HG03469 (cell line): ENCODE results near the gene TPPP2.

ENCODE experiments used
- ATAC-seq: cut with Tn5 transposase; IDR thresholded peaks from one replicate; pipeline ENCODE4 v1.9.1; 2021; ENCODE audit warnings: mild to moderate bottlenecking, moderate library complexity, moderate number of reproducible peaks; ENCODE audit not compliant: unreplicated experiment

Gene TPPP2

DNA sequence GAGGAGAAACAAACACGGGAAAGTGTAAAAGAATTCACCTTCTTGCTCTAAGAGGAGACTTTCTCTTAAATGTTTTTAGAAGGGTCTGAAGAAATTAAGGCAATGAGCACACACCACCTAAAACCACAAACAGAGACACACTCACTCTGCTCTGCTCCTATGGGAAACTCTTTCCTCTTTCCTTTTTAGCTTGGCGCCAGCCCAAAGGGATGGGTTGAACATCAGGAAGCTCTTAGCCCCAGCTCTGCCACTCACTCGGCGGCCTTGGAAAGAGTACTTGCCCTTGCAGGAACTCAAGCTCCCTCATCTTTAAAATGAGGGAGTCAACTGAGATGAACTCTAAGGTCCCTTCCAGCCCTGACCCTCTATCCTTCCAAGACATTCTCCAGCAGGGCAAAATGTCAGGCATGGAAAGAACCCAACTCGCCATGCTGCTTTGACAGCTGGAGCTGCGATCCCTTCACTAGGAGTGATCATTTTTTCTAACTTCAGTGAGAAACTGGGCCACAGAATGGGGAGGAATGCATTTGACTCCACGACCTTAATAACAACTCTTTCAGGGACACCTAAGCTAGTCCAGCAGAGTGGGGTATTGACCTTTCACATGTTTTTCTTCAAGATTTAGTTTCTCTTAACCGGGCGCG, 26.6 kb downstream of the TPPP2 start:
- no peak for ATAC-seq

DNA sequence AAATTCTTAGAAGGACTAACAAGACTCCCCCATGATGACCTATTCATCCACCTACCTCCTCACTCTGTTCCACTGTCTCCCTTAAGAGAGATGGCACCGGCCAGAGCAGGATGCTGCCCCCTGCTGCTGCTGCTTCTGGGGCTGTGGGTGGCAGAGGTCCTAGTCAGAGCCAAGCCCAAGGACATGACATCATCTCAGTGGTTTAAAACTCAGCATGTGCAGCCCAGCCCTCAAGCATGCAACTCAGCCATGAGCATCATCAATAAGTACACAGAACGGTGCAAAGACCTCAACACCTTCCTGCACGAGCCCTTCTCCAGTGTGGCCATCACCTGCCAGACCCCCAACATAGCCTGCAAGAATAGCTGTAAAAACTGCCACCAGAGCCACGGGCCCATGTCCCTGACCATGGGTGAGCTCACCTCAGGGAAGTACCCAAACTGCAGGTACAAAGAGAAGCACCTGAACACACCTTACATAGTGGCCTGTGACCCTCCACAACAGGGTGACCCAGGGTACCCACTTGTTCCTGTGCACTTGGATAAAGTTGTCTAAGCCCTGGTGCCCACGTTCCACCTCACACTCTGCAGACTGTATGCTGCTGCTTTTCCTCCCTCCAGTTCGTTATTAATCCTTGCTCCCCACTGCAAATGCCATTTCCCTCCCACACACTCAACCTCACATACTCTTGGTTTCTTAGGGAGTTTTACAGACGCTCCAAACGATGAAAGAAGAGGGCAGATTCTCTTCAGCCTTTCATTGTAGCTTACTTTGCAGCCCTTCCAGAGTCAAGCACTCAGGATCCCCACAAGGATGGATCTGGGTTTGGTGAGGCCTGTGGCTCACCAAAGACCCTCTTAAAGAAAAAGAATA, 28.0 kb downstream of the TPPP2 start, which contains the start of gene RNASE8:
Gene RNASE8, plus strand, starts transcription at position 20 of the 873 bp plus-strand sequence. Its CDS starts 71 bp downstream, at position 91.
- no peak for ATAC-seq

- ATAC-seq, result no peak
Observed at GRCh38 chr14:21058903-21059302, 28.9 kb downstream of the TPPP2 start.

- no peak for ATAC-seq
Observed at GRCh38 chr14:21059842-21060613, 30.0 kb downstream of the TPPP2 start.

GRCh38 chr14:21060614-21061346, 30.8 kb downstream of the TPPP2 start:
- ATAC-seq, result no peak

DNA sequence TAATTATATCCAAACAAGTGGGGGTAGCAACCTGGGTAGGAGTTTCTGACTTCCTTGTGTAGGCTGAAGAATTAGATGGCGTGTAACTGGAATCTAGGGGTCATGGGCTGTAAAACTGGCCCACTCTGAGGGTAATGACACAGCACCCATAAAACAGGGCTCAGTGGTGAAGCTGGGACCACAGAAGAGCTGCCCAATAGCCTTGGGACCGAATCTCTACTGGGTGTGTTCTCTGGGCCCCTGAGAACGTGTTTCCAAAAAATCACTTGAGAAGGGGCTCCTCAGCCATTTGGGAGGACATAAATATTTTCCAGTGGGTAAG, 31.3 kb downstream of the TPPP2 start:
- ATAC-seq, result no peak

- ATAC-seq, result no peak
Observed at GRCh38 chr14:21063479-21063878, 33.5 kb downstream of the TPPP2 start.

- ATAC-seq, result no peak
Observed at GRCh38 chr14:21066882-21067502, 37.0 kb downstream of the TPPP2 start.

- no peak for ATAC-seq
Observed at GRCh38 chr14:21068521-21069387, 38.7 kb downstream of the TPPP2 start.

GRCh38 chr14:21069388-21070082, 39.5 kb downstream of the TPPP2 start:
- ATAC-seq, result no peak

DNA sequence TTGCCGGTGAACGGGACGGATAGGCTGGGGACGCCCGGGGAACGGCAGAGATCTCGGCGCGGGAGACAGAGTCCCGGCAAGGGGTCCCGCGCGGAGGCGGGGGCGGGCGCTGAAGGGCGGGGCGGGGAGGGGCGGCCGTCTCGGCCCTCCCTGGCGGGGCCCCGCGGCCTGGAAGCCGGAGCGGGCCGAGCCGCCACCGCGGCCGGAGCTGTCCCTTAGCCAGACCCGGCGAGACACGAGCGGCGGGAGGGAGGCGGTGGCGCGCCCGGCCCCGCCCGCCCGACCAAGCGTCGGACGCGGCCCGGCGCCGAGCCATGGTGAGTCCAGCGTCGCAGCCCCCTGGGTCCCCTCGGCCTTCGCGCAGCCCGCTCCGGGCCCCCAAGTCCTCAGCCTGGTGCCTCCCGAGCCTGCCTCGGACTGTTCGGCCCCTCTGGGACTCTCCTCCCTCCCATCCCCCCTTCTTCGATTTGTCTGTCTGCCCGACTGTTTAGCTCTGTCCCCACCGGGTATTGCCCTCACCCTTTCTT, 40.1 kb downstream of the TPPP2 start, which contains the start of gene ARHGEF40:
Gene ARHGEF40, plus strand, starts transcription at position 222 of the 527 bp plus-strand sequence. Its CDS starts 93 bp downstream, at position 315.
- no peak for ATAC-seq

GRCh38 chr14:21070610-21071224, 40.7 kb downstream of the TPPP2 start:
- no peak for ATAC-seq

DNA sequence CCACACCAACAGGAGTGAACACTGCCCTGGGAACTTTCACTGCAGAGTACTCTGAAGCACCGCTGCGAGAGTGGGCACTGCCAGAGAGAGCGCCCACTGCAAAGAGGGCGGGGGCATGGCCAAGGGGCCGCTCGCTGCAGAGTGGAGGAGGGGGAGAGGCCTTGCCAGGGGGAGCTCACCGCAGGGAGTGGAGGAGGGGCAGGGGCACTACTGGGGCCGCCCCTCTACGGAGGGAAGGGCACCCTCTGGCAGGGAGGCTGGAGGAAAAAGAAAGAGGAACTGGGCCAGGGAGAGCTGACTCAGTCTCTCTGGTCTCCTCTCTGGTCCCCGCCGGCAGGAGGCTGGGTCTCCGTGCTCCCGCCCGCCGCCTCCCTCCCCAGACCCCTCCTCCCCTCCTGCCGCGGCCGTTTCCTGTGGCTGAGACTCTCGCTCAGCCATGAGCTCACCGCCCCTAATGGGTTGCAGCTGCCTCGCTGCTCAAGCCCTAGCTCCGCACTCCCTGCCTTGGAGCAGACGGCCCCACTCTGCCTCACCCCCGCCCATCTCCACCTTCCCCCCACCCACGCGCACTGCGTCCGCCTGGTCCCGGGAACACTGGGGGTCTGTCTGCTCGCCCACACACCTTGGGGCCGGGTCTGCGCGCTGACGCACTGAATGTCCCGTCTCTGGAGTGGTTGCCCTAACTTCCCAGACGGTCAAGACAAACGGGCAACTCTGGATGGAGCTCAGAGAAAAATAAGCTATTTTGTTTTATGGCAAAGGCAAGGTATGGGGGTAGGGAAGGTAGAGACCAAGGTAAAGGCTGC, 41.4 kb downstream of the TPPP2 start:
- peak; percentile 62 for ATAC-seq

- ATAC-seq, result no peak
Observed at GRCh38 chr14:21072031-21072473, 42.0 kb downstream of the TPPP2 start.

DNA sequence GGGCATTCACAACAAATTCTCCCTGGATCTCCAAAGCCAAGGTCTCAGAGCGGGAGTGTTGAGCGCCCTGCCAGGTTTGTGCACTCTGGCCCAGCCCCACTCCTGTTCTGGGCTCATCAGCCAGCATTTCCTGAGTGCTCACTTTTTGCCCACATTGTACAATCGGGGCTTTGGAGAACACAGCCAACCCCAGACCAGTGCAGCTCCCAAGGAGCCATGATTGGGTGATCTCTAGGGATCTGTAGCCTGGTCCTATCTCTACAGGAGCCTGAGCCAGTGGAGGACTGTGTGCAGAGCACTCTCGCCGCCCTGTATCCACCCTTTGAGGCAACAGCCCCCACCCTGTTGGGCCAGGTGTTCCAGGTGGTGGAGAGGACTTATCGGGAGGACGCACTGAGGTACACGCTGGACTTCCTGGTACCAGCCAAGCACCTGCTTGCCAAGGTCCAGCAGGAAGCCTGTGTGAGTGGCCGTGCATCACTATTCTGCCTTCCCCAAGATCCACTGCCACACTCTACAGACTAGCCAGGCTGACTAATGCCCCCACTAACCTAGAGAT, 42.8 kb downstream of the TPPP2 start:
- no peak for ATAC-seq

DNA sequence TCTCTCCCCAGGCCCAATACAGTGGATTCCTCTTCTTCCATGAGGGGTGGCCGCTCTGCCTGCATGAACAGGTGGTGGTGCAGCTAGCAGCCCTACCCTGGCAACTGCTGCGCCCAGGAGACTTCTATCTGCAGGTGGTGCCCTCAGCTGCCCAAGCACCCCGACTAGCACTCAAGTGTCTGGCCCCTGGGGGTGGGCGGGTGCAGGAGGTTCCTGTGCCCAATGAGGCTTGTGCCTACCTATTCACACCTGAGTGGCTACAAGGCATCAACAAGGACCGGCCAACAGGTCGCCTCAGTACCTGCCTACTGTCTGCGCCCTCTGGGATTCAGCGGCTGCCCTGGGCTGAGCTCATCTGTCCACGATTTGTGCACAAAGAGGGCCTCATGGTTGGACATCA, 43.9 kb downstream of the TPPP2 start:
- no peak for ATAC-seq
